A673 (cell line): ENCODE data around the gene PWWP2B. TPM values are rescaled to one million over a fixed set of nuclear protein-coding genes. Genes with fewer than 3 reads are reported as not detected.

Experiments used
- BruUV-seq: library from RNA; stranded (reverse); fragments of 400-500 nt; replicated peaks from 2 replicates; lab custom pipeline; 2021; lab: Mats Ljungman, UMichigan
- CTCF ChIA-PET: fragments of 300-600 bp; sonication (Branson Sonifier 250); formaldehyde crosslinking; loops from one replicate; lab custom pipeline; 2022; ENCODE audit warnings: antibody characterized with exemption; lab: Charles Lee
- POLR2A ChIA-PET: fragments of 300-600 bp; sonication (Branson Sonifier 250); formaldehyde crosslinking; loops from one replicate; lab custom pipeline; 2022; ENCODE audit warnings: antibody characterized with exemption; ENCODE audit not compliant: low non-redundant PET; lab: Charles Lee
- DNase-seq: peaks from one replicate; pipeline ENCODE4 v3.0.0-alpha.2; 2015; ENCODE audit warnings: low spot score
- H3K27ac ChIP-seq: fragments of 200-600 bp; sonication (generic); 2 replicates; pipeline ENCODE4 v1.5.1; 2016; ENCODE audit warnings: mixed run types, low read depth, mild to moderate bottlenecking, mixed read lengths, antibody characterized with exemption, low read length; ENCODE audit not compliant: poor library complexity, severe bottlenecking
- H3K27me3 ChIP-seq: fragments of 200-600 bp; sonication (generic); replicated peaks from 2 replicates; pipeline ENCODE4 v1.6.1; 2017; ENCODE audit warnings: mixed run types, low read depth, mild to moderate bottlenecking, mixed read lengths, antibody characterized with exemption, low read length; ENCODE audit not compliant: insufficient read depth, poor library complexity
- H3K36me3 ChIP-seq: fragments of 200-600 bp; sonication (generic); 2 replicates; pipeline ENCODE4 v1.6.1; 2016; ENCODE audit warnings: mixed run types, mild to moderate bottlenecking, mixed read lengths, antibody characterized with exemption, low read length; ENCODE audit not compliant: insufficient read depth, poor library complexity, severe bottlenecking
- H3K4me1 ChIP-seq: fragments of 200-600 bp; sonication (generic); 2 replicates; pipeline ENCODE4 v1.6.1; 2017; ENCODE audit warnings: mixed run types, mild to moderate bottlenecking, mixed read lengths, antibody characterized with exemption, low read length; ENCODE audit not compliant: insufficient read depth, poor library complexity, severe bottlenecking
- H3K4me3 ChIP-seq: fragments of 200-600 bp; sonication (generic); 2 replicates; pipeline ENCODE4 v1.5.1; 2016; ENCODE audit warnings: low read depth, mixed run types, mild to moderate bottlenecking, mixed read lengths, low read length; ENCODE audit not compliant: poor library complexity, severe bottlenecking
- H3K9me3 ChIP-seq: fragments of 200-600 bp; sonication (generic); 2 replicates; pipeline ENCODE4 v1.6.1; 2016; ENCODE audit warnings: mixed run types, low read depth, mild to moderate bottlenecking, mixed read lengths, antibody characterized with exemption, low read length; ENCODE audit not compliant: poor library complexity, severe bottlenecking
- EZH2 ChIP-seq: fragments of 200-600 bp; sonication (generic); IDR thresholded peaks from 2 replicates; pipeline ENCODE4 v1.6.1; 2017; ENCODE audit warnings: borderline replicate concordance, low read depth, mild to moderate bottlenecking, mixed read lengths, antibody characterized with exemption, low read length; ENCODE audit not compliant: poor library complexity, severe bottlenecking
- intact Hi-C: fragments of 100-400 bp; cut with micrococcal nuclease; formaldehyde crosslinking; loops from one replicate; pipeline ENCODE4 v1.10.0; 2022; ENCODE audit not compliant: unreplicated experiment
- total RNA-seq: library from RNA; stranded (reverse); gene quantifications from 2 replicates; pipeline ENCODE4 v1.2.3, GENCODE V29; 2021
- TF ChIP-seq, protein P1 (sequence below): fragments of 300-800, 200-600 bp; sonication (generic); conservative IDR thresholded peaks from 2 replicates; pipeline ENCODE4 v1.5.1; 2017; ENCODE audit warnings: low read depth, mild to moderate bottlenecking, antibody characterized with exemption, low read length, moderate library complexity, mixed read lengths

PWWP2B gene
- total RNA-seq, 1 experiment from 2014 or later = 18.6 TPM

DNA sequence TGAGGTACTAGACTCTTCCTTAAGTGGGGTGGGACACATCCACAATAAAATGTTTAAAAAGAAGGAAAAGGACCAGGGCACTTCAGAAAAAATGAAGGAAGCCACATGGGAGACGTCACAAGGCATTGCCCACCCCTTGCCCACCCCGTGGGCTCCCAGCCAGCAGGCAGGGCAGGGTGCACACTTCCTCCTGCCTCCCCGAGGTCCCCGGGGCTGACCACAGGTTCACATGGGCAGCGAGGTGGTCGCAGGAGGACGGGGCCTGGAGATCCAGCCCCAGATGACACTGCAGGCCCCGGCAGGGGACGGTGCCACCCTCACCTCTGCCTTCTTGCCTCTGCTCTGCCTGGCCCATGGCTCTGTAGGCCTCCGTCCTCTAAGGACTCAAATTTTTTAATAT lies 45.6 kb downstream of the PWWP2B start:
- ChIA-PET CTCF (no interaction called here), POLR2A (no interaction called here)
- Histone ChIP-seq H3K9me3 (no peaks in the 10 kb centered on the region), H3K27me3 (no peaks in the 10 kb centered on the region), H3K36me3 (no peaks in the 10 kb centered on the region), H3K27ac (no peak overlapping the region), H3K4me1 (peaks cover 35% of the 10 kb centered on the region), H3K4me3 (no peak overlapping the region)
- DNase-seq = no peak
- no peak for TF ChIP-seq EZH2
- TF ChIP-seq, protein P1, sequence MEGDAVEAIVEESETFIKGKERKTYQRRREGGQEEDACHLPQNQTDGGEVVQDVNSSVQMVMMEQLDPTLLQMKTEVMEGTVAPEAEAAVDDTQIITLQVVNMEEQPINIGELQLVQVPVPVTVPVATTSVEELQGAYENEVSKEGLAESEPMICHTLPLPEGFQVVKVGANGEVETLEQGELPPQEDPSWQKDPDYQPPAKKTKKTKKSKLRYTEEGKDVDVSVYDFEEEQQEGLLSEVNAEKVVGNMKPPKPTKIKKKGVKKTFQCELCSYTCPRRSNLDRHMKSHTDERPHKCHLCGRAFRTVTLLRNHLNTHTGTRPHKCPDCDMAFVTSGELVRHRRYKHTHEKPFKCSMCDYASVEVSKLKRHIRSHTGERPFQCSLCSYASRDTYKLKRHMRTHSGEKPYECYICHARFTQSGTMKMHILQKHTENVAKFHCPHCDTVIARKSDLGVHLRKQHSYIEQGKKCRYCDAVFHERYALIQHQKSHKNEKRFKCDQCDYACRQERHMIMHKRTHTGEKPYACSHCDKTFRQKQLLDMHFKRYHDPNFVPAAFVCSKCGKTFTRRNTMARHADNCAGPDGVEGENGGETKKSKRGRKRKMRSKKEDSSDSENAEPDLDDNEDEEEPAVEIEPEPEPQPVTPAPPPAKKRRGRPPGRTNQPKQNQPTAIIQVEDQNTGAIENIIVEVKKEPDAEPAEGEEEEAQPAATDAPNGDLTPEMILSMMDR = no peak
- no TSS peak for BruUV-seq
- intact Hi-C loops = no loop called here

DNA sequence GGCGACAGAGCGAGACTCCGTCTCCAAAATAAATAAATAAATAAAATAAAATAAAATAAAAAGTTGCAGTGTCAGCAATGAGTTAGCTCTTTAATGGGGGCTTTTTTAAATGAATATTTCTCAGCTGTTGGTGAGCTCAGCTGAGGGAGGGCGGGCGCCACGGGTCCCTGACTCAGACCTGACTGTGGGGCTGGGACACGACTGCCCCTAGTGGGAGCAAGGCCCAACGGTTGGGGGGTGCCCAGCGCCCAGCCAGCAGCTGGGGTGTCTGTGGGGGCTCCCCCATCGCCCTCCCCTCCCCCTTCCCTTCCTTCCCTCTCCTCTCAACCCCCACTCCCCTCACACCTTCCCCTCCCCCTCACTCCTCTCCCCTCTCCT lies 46.6 kb downstream of the PWWP2B start:
- ChIA-PET CTCF (interaction anchor here (0.9 to 1.1 kb wide), 2 partner anchors 9 to 33 kb away, joined by 3 to 5 read pairs; no protein-coding TSS in a partner anchor), POLR2A (no interaction called here)
- Histone ChIP-seq H3K36me3 (no peaks in the 10 kb centered on the region), H3K27ac (peak overlapping the region; percentile 57), H3K4me1 (peaks cover 42% of the 10 kb centered on the region), H3K4me3 (no peak overlapping the region), H3K9me3 (no peaks in the 10 kb centered on the region), H3K27me3 (no peaks in the 10 kb centered on the region)
- intact Hi-C loops = no loop called here
- no peak for DNase-seq
- TF ChIP-seq, protein P1 = peak; percentile 67
- no peak for TF ChIP-seq EZH2
- BruUV-seq = no TSS peak

DNA sequence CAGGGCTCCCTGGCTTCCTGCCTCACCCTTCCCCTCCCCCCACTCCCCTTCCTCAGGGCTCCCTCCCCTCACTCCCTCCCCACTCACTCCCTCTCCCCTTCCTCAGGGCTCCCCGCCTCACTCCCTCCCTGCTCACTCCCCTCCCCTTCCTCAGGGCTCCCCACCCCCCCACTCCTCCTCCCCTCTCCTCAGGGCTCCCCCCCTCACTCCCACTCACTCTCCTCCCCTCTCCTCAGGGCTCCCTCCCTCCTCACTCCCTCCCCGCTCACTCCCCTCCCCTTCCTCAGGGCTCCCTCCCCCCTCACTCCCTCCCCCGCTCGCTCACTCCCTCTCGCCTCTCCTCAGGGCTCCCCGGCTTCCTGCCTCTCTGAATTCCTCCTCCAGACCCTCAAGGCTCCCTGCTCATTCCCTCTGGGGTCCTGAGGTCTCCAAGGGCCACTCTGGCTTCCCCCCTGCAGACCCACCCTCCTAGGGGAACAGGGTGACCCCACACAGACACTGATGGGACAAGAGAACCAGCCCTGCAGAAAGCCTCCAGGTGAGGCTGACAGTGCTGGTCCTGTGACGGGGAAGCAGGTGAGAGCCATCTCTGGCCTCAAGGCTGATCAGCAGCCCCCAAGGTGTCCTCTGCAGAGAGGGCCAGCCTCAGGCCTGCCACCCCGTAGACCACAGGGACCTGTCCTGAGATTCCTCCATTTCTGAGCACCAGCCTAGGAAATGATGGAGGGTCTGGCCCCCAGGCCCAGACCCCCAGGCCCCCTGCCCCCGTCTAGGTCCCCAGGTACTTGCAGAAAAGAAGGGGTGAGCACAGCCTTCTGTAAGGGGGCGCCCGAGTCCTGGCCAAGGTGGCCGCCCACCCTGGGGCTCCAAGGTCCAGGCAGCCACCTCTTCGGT lies 47.2 kb downstream of the PWWP2B start:
- peak overlapping the region; percentile 93 for H3K27ac ChIP-seq
- ChIA-PET POLR2A (no interaction called here), CTCF (interaction anchor here (0.6 to 1.1 kb wide), 3 partner anchors 8 to 221 kb away, joined by 3 to 6 read pairs (median 5); no protein-coding TSS in a partner anchor)
- DNase-seq = peak; percentile 95
- no peaks in the 10 kb centered on the region for H3K27me3 ChIP-seq
- H3K36me3 ChIP-seq = no peaks in the 10 kb centered on the region
- intact Hi-C loops = loop anchor here (2.0 kb wide), 1 partner anchor 45 kb away; no protein-coding TSS in a partner anchor
- peaks cover 43% of the 10 kb centered on the region for H3K4me1 ChIP-seq
- H3K9me3 ChIP-seq = no peaks in the 10 kb centered on the region
- TF ChIP-seq EZH2 = no peak
- TF ChIP-seq, protein P1 = no peak
- no TSS peak for BruUV-seq
- H3K4me3 ChIP-seq = peak overlapping the region; percentile 27
